Stimulated activated CD8-positive, alpha-beta memory T cell treated with anti-CD3 and anti-CD28 coated beads, Interleukin-4, amount 100 ng/mL, for 4 hours (primary cell): ENCODE results near the gene IL17D.
"Not testable (repeated sequence)": the region's sequence is repeated elsewhere in the genome, so short reads cannot be mapped to it uniquely, and the experiment has no call there.

ENCODE experiments used
- DNase-seq, 2 donors: peaks; one replicate each; pipeline ENCODE4 v3.0.0-alpha.2; 2020; ENCODE audit warnings: low read depth in 2 of 2, low spot score in 1 of 2

The IL17D gene

GRCh38 chr13:20702915-20703779, at the start of gene IL17D:
TSS of gene IL17D (plus strand) at chr13:20703699. CDS start at chr13:20704002, 303 bp downstream.
- DNase-seq = peak; percentile 10 to 11

- DNase-seq = no peak
Observed at GRCh38 chr13:20654156-20654555, 49.3 kb upstream of the IL17D start.

- no peak for DNase-seq
Observed at GRCh38 chr13:20658451-20659040, 45.0 kb upstream of the IL17D start.

GRCh38 chr13:20664351-20664750, 39.1 kb upstream of the IL17D start:
- DNase-seq = no peak

GRCh38 chr13:20666948-20667347, 36.6 kb upstream of the IL17D start:
- DNase-seq = no peak

- no peak for DNase-seq
Observed at GRCh38 chr13:20667857-20668437, 35.6 kb upstream of the IL17D start.

GRCh38 chr13:20669162-20669561, 34.3 kb upstream of the IL17D start:
- DNase-seq = no peak

- no peak for DNase-seq
Observed at GRCh38 chr13:20671789-20672188, 31.7 kb upstream of the IL17D start.

- no peak for DNase-seq
Observed at GRCh38 chr13:20672772-20673171, 30.7 kb upstream of the IL17D start.

GRCh38 chr13:20673715-20674114, 29.8 kb upstream of the IL17D start:
- DNase-seq = no peak

- DNase-seq = no peak
Observed at GRCh38 chr13:20676213-20676612, 27.3 kb upstream of the IL17D start.

- DNase-seq = not testable (repeated sequence)
Observed at GRCh38 chr13:20678606-20679005, 24.9 kb upstream of the IL17D start.

GRCh38 chr13:20679879-20680278, 23.6 kb upstream of the IL17D start:
- DNase-seq = no peak

GRCh38 chr13:20680416-20681080, 23.0 kb upstream of the IL17D start:
- DNase-seq = no peak

GRCh38 chr13:20681481-20681880, 22.0 kb upstream of the IL17D start:
- not testable (repeated sequence) for DNase-seq

GRCh38 chr13:20682061-20682460, 21.4 kb upstream of the IL17D start:
- no peak for DNase-seq

- no peak for DNase-seq
Observed at GRCh38 chr13:20684041-20684440, 19.5 kb upstream of the IL17D start.

GRCh38 chr13:20684546-20684945, 19.0 kb upstream of the IL17D start:
- DNase-seq = no peak

- DNase-seq = no peak
Observed at GRCh38 chr13:20685092-20685491, 18.4 kb upstream of the IL17D start.

GRCh38 chr13:20686167-20686566, 17.3 kb upstream of the IL17D start:
- no peak for DNase-seq

- DNase-seq = no peak
Observed at GRCh38 chr13:20686863-20687579, 16.5 kb upstream of the IL17D start.
